AG10803 (cell line): ENCODE results near the gene RPP25L.

Source experiments
- DNase-seq: peaks from one replicate; pipeline ENCODE4 v3.0.0; 2010; ENCODE audit warnings: low read depth
- H3K4me3 ChIP-seq: 2 replicates; pipeline ENCODE4 v1.5.1; 2011; ENCODE audit warnings: mild to moderate bottlenecking, low read length, control low read depth
- TF ChIP-seq, protein P1 (sequence below): conservative IDR thresholded peaks from 2 replicates; pipeline ENCODE4 v1.5.1; 2011; ENCODE audit warnings: mild to moderate bottlenecking, low read length, control low read depth, inconsistent platforms

RPP25L gene

DNA sequence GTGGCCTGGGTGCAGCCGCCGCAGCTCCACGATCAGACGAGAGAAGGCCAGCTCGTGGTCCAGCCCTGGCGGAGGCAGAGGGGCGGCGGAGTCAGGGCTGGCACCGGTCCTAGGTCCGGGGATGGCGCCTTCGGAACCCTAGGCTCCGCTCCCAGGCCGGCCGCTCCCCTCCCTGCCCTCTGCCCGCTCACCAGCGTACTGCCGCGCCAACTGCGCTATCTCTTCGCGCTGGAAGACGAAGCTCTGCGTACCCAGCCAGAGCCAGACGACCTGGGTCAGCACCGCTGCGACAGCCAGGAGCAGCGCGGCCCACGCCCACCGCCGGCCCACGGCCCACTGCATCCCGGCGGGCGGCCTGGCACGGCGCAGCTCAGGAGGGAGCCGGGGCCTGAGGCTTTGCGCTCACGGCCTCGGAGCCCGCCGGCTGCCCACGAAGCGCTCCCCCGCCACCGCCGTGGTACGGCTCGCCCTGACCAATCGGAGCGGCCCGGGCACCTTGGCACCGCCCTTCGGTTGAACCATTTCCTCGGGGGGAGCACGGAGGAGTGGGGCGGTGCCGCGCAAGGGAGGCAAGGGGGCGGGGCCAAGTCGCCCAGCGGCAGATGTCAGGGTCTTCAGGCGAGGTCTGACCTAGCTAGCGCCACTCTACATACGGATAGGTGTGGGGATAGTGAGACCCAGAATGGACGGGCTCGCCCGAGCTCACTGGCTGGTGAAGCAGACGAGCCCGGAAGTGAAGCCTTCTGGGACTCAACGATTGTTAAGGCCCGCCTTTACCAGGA, 25.6 kb upstream of the RPP25L start, which contains the start of gene SIGMAR1:
TSS of gene SIGMAR1 (minus strand) at position 432 of the 782 bp plus-strand sequence. CDS start at position 342, 90 bp downstream.
- TF ChIP-seq, protein P1, sequence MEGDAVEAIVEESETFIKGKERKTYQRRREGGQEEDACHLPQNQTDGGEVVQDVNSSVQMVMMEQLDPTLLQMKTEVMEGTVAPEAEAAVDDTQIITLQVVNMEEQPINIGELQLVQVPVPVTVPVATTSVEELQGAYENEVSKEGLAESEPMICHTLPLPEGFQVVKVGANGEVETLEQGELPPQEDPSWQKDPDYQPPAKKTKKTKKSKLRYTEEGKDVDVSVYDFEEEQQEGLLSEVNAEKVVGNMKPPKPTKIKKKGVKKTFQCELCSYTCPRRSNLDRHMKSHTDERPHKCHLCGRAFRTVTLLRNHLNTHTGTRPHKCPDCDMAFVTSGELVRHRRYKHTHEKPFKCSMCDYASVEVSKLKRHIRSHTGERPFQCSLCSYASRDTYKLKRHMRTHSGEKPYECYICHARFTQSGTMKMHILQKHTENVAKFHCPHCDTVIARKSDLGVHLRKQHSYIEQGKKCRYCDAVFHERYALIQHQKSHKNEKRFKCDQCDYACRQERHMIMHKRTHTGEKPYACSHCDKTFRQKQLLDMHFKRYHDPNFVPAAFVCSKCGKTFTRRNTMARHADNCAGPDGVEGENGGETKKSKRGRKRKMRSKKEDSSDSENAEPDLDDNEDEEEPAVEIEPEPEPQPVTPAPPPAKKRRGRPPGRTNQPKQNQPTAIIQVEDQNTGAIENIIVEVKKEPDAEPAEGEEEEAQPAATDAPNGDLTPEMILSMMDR = no peak
- H3K4me3 ChIP-seq = peak within 1 kb of the TSS; percentile 76
- peak; percentile 92 for DNase-seq

DNA sequence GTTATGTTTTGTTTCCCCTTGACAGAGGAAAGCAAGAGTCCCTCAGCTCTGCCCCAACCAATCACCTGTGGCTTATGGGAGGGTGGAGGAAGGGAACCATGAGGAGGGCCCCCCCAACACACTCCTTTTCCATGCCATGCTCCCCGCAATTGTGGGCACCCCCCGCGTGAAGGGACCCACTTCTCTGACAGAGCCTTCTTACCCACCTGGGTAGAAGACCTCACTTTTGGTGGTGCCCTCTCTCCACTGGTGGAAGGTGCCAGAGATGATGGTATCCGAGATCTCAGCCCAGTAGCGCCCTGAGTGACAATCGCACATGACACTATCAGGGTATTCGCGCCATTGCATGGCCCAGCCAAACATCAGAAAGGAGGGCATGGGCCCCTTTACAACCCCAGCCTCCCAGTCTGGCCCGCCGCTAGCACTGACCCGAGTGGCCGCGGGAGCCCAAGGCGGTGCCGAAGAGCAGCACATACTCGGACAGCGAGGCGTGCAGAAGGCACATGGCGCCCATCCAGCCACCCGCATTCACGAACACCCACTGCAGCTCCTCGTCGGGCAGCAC, 25.0 kb upstream of the RPP25L start:
- TF ChIP-seq, protein P1 = no peak
- peak overlapping the region; percentile 76 for H3K4me3 ChIP-seq
- DNase-seq = peak; percentile 35

DNA sequence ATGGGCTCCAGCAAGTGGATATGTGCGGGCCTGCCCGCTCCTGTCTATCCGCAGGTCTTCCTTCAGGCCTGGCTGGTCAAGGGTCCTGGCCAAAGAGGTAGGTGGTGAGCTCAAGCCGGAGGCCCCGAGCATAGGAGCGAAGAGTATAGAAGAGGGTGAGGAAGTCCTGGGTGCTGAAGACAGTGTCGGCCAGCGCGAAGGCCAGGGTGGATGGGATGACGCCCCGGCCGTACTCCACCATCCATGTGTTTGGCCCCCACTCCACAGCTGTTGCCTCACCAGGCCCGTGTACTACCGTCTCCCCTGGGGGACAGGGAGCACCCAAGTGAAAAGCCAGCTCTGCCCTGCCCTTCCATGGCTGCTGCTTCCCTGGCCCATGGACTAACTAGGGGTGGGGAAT, 23.7 kb upstream of the RPP25L start:
- no peak overlapping the region for H3K4me3 ChIP-seq
- no peak for DNase-seq

DNA sequence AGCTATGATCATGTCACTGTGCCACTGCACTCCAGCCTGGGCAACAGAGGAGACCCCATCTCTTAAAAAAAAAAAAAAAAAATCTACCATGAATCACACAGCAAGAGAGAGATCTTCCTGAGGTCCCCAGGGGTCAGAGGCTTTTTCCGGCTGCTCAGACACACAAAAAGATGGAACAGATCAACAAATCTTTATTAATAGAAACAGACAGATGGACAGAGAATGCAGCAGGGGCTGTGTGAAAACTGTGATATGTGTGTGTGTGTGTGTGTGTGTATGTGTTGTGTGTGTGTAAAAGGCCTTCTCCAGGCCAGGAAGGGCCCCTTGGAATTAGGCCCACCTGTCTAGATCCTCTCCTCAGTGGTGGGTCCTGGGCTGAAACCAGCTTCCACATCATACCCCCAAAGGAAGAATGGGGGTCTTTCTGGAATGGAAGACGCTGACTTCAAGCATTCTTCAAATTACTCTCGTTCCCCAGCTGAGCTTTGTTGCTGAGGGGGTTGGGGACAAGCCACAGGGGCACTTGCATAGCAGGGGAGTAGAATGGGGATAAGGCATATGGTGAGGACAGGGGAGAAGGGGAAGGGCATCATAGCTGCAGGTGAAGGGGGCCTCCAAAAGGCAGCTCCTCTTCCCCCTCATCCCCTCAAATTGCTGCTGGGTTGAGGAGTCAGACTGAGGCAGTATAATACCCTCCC, 22.8 kb upstream of the RPP25L start:
- H3K4me3 ChIP-seq = no peak overlapping the region
- TF ChIP-seq, protein P1 = no peak
- DNase-seq = no peak

More for the DNA sequence above, 23.7 kb upstream of the RPP25L start:
- TF ChIP-seq, protein P1 = no peak

DNA sequence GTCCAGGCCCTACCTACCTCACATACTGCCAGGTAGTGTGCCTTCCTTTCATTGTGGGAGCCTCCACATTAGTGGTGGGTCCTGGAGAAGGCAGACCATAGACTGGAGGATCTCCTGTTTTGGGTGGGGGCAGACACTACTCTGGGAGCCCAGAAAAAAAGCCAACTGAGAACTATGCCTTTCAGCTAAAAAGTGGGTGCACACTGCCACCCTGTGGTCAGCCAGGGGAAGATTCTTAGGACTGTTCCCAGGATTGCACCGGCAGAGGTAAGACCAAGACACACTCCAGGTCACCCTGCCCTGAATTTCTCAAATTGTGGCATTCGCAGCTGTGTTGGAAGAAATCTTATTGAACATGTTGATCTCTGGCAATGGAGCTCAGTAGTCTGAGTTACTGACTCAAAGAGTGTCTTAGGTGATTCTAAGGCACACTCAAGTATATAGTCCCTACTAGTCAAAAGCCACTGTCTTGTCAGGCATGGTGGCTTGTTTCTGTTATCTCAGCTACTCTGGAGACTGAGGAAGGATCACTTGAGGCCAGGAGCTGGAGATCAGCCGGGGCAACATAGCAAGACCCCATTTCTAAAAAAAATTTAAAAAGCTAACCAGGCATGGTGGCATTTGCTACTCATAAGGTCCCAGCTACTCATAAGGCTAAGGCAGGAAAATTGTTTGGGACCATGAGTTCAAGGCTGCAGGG, 22.1 kb upstream of the RPP25L start:
- no peak overlapping the region for H3K4me3 ChIP-seq
- TF ChIP-seq, protein P1 = peak; percentile 87
- peak; percentile 62 for DNase-seq

DNA sequence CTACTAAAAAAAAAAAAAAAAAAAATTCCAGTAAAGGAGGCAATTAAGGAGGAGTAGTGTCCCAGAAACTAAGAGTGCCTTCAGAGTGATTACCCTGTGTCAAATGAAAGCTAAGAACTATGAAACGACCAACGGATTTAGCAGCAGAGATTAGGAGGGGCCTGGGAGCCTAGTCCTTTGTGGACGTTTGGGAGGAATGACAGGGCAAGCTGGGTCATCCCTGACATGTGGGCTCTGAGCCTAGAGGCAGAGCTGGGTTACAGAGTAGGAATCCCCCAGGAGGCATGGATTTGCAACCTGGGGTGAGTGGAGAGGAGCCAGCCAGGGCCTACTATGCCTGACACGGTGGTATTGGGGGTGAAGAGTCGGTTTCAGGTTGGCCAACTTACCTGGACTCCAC, 21.3 kb upstream of the RPP25L start:
- no peak for DNase-seq
- H3K4me3 ChIP-seq = no peak overlapping the region
- TF ChIP-seq, protein P1 = no peak
